Bronchial epithelial cell (primary cell): ENCODE results near the gene OTP. TPM values are rescaled to one million over a fixed set of nuclear protein-coding genes. Genes with fewer than 3 reads are reported as not detected.
"Not testable (repeated sequence)": the region's sequence is repeated elsewhere in the genome, so short reads cannot be mapped to it uniquely, and the experiment has no call there.

Experiments
- DNase-seq: peaks from one replicate; pipeline ENCODE4 v3.0.0-alpha.2; 2010; ENCODE audit warnings: low read depth
- FAIRE-seq: peaks from 2 replicates; lab custom pipeline; 2011; peaks lifted over from hg19 to GRCh38; lab: Jason Lieb, UNC
- H3K27me3 ChIP-seq: 2 replicates; pipeline ENCODE4 v1.5.1; 2011; ENCODE audit warnings: low read length; ENCODE audit not compliant: control insufficient read depth, insufficient read depth
- H3K36me3 ChIP-seq: 2 replicates; pipeline ENCODE4 v1.5.1; 2011; ENCODE audit warnings: low read length; ENCODE audit not compliant: control insufficient read depth, insufficient read depth
- H3K4me3 ChIP-seq: 2 replicates; pipeline ENCODE4 v1.5.1; 2011; ENCODE audit warnings: mild to moderate bottlenecking, low read depth, low read length, control low read depth
- total RNA-seq: library from RNA; depleted of rRNA; stranded (reverse); fragments of >200 nt; gene quantifications from 2 replicates; pipeline ENCODE4 v1.2.1, GENCODE V29; 2014
- TF ChIP-seq, protein P1 (sequence below): IDR thresholded peaks from 2 replicates; pipeline ENCODE4 v1.5.1; 2011; ENCODE audit warnings: mild to moderate bottlenecking, moderate library complexity, low read length, control low read depth, inconsistent platforms; ENCODE audit not compliant: insufficient read depth, severe bottlenecking

The OTP gene
- total RNA-seq, 1 donor from 2014 or later, result not detected

DNA sequence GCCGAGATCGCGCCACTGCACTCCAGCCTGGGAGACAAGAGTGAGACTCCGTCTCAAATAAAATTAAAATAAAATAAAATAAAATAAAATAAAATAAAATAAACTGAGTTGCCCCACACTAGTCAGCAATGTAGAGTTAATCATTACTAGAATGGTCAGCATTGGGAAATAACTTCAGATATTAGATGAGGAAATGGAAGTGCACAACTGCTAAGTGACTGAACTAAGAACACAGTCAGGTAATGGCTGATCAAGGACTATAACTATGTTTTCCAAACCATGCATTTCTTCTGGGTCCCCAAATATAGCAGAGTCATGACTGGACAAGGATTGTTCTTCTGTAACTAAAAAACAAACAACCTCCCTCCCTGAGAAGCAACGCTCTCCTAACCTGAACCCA is 17.1 kb downstream of the OTP start:
- FAIRE-seq, result no peak
- Histone ChIP-seq H3K36me3 (no peaks in the 10 kb centered on the region), H3K4me3 (no peak overlapping the region), H3K27me3 (peaks cover 5% of the 10 kb centered on the region)
- DNase-seq, result no peak
- TF ChIP-seq, protein P1, sequence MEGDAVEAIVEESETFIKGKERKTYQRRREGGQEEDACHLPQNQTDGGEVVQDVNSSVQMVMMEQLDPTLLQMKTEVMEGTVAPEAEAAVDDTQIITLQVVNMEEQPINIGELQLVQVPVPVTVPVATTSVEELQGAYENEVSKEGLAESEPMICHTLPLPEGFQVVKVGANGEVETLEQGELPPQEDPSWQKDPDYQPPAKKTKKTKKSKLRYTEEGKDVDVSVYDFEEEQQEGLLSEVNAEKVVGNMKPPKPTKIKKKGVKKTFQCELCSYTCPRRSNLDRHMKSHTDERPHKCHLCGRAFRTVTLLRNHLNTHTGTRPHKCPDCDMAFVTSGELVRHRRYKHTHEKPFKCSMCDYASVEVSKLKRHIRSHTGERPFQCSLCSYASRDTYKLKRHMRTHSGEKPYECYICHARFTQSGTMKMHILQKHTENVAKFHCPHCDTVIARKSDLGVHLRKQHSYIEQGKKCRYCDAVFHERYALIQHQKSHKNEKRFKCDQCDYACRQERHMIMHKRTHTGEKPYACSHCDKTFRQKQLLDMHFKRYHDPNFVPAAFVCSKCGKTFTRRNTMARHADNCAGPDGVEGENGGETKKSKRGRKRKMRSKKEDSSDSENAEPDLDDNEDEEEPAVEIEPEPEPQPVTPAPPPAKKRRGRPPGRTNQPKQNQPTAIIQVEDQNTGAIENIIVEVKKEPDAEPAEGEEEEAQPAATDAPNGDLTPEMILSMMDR, result no peak

DNA sequence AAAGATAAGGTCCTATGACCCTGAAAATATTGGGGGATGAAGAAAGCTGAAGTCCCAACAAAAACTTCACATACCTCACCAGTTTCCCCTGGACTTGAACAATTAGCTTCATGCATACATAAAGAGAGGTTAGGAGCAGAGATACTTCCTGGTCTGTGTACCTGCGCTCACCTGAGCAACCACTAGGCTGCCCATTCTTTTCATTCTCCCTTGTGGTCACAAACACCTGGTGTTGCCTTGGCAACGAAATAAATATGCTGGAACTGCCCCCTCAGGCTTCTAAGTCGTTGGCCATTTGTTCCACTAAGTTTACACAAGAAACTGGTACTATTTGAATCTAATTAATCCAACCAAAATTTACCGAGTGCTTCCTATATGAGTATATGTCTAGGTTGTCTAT is 18.1 kb downstream of the OTP start:
- Histone ChIP-seq H3K36me3 (no peaks in the 10 kb centered on the region), H3K4me3 (no peak overlapping the region), H3K27me3 (peaks cover 2% of the 10 kb centered on the region)
- DNase-seq, result peak; percentile 45
- FAIRE-seq, result no peak
- TF ChIP-seq, protein P1, result peak; percentile 32

DNA sequence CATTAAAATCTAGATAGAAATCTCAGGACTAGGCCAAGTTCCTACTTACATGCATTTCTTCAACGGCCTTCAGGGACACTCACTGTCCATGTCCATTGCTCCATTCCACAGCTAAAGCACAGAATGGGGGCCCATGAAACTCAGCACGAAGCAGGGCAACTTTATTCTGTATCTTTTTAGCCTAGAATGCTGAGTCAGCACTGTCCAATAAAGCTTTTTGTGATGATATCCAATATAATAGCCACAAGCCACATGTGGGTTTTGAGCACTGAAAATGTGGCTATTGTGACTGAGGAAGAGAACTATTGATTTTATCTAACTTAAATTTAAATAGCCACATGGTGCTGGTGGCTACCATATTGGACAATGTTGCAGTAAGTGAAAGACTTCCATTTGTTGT is 21.6 kb downstream of the OTP start:
- no peak overlapping the region for H3K4me3 ChIP-seq
- no peaks in the 10 kb centered on the region for H3K36me3 ChIP-seq
- no peak for FAIRE-seq
- DNase-seq, result no peak
- H3K27me3 ChIP-seq, result no peaks in the 10 kb centered on the region
- TF ChIP-seq, protein P1, result no peak

DNA sequence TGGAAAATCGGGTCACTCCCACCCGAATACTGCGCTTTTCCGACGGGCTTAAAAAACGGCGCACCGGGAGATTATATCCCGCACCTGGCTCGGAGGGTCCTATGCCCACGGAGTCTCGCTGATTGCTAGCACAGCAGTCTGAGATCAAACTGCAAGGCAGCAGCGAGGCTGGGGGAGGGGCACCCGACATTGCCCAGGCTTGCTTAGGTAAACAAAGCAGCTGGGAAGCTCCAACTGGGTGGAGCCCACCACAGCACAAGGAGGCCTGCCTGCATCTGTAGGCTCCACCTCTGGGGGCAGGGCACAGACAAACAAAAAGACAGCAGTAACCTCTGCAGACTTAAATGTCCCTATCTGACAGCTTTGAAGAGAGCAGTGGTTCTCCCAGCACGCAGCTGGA is 29.6 kb downstream of the OTP start:
- not testable (repeated sequence) for H3K4me3 ChIP-seq, H3K36me3 ChIP-seq, DNase-seq, FAIRE-seq, H3K27me3 ChIP-seq

DNA sequence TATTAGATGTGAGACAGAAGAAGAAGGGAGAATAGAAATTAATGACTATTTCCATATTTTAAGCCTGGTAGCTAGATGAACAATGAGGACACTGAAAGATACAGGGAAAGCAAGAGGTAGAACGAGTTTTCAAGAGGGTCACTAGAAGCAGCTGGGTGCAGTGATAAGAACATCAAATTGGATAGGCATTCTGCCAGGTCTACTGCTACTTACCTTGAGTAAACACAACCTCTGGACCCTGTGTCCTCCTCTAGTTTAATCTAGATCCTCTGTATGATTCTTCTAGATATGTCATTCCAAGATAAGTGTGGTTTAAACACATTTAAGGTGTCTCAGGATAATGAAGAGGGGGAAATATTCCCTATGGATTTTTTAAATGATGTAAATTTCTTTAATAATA is 31.2 kb downstream of the OTP start:
- H3K27me3 ChIP-seq, result no peaks in the 10 kb centered on the region
- FAIRE-seq (no peak), DNase-seq (no peak)
- TF ChIP-seq, protein P1, result no peak
- no peaks in the 10 kb centered on the region for H3K36me3 ChIP-seq
- no peak overlapping the region for H3K4me3 ChIP-seq

DNA sequence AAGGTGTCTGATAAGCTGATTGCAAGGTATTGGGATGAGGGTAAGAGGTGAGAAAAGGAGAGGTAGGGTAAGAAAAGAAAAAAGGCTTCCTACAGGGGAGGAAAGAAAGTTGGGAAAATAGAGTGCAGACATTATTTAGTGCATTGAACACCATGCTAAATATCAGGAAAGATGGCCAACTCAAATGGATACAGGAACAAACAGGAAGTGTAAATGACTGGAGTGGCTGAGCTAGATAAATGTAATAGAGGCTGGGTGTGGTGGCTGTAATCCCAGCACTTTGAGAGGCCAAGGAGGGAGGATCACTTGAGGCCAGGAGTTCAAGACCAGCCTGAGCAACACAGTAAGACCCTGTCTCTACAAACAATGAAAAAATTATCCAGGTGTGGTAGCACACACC is 32.2 kb downstream of the OTP start:
- Histone ChIP-seq H3K4me3 (no peak overlapping the region), H3K27me3 (no peaks in the 10 kb centered on the region), H3K36me3 (no peaks in the 10 kb centered on the region)
- TF ChIP-seq, protein P1, result no peak
- no peak for FAIRE-seq
- DNase-seq, result no peak
